KBM-7 (cell line): Measurements from ENCODE around the gene COTL1.

Experiments used
- DNase-seq: peaks from one replicate; pipeline ENCODE4 v3.0.0-alpha.2; 2015
- in situ Hi-C: fragments of 300-500 bp; cut with MboI; formaldehyde crosslinking; loops from 2 replicates; pipeline ENCODE4 v1.14.3; 2020; ENCODE audit warnings: low sequenced_read_pairs, low pct_unique_long_range_greater_than_20kb, mixed read lengths

Gene COTL1, protein sequence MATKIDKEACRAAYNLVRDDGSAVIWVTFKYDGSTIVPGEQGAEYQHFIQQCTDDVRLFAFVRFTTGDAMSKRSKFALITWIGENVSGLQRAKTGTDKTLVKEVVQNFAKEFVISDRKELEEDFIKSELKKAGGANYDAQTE

DNA sequence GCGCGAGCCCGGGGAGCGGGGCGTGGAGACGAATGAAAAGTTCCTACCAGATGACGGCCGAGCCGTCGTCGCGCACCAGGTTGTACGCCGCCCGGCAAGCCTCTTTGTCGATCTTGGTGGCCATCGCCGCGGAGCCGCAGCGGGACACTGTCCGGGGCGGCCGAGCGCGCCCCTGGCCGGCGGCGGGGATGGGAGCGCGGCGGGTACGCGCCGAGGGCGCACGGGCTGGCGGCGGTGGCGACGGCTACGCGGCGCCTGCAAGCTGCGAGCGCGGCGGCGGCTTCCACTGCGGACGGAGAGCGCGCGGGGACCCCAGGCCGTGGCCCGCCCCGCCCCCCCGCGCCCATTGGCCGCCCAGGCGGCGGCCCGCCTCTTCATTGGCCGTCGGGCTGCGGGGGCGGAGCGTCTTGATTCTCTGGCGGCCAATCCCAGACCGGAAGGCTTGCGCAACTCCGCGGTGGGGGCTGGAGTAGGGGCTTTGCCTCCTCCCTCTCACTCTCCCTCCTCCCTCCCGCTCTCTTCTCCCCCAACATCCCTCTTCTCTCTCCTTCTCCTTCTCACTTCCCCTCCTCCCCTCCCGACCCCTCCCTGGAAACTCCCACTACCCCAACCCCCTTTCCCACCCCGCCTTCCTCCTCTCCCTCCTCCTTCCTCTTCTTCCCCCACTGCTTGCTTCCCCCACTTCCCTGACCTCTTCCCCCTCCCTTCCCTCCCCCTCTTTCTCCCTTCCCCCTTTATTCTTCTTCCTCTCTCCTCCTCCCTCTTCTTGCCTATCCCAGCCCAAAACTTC, at the start of gene COTL1:
TSS of gene COTL1 (minus strand) at position 288 of the 790 bp plus-strand sequence. CDS start at position 124, 164 bp downstream.
- DNase-seq, result peak; percentile 97
- in situ Hi-C loops, result loop anchor here (10.0 kb wide), 1 partner anchor 103 kb away; no protein-coding TSS in a partner anchor

DNA sequence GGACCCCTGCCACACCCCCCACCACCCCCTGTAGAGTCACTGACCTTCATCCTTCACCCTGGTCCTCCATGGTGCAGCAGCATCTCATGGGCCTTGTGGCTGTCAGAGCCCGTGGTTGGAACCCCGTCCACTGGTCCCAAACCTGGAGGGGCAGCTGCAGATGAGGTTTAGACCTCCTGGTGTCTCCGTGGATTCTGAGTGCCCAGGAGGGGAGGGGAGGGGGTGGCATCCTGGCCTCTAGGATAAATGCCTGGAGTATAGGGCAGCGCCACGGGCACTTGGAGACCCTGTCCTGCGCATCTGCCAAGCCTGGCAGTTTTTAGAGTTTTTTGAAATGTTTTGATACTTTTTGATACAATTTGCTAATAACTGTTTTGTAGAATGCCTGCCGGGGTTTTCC, 48.0 kb upstream of the COTL1 start:
- in situ Hi-C loops, result no loop called here
- DNase-seq, result no peak

DNA sequence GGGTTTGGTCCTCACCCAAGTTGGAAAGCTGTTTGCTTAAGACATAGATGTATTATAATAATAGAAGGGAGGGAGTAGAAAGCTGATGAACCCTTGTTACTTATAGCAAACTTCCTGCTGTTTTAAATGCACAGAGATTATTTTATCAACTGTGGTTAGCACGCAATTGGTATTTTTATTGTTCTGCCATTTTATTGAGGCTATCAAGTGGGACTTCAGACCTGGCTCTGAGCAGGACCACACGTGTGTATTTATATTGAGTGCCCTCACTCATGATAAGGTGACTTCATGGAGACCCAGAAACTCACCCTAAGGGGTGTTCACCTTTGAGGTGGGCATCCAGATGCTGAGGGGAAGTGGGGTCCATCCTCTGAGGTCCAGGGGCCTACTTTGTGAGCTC, 47.5 kb upstream of the COTL1 start:
- in situ Hi-C loops, result no loop called here
- no peak for DNase-seq

DNA sequence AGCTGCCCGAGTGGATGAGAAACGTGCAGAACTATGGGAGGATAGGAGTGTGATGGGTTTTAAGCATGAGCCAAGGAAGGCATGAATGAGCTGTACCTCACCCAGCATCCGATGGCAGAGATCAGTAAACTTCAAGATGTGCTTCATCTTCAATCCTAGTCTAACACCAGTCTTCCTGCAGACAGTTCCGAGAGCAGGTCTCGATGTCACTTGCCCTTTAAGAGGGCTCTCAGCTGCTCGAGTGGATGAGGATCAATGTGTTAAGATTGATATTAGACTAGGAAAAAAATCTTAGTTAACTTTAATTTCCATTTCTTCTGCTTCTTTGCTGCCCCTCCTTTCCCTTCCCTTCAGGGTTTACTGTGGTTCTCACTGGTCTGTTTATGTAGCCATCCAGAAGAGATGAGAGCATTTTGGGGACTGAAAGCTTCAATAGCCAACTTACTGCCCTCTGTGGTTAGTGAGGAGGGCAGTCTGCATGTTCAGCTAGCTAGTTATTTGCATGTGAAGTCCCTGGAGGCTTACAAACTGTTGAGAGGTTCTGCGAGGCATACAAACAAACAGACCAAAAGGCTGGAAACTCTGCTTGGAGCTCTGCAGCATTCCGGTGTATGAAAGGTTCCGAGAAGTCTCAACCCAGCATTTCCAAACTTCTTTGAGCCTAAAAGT, 45.7 kb upstream of the COTL1 start:
- in situ Hi-C loops, result no loop called here
- no peak for DNase-seq

DNA sequence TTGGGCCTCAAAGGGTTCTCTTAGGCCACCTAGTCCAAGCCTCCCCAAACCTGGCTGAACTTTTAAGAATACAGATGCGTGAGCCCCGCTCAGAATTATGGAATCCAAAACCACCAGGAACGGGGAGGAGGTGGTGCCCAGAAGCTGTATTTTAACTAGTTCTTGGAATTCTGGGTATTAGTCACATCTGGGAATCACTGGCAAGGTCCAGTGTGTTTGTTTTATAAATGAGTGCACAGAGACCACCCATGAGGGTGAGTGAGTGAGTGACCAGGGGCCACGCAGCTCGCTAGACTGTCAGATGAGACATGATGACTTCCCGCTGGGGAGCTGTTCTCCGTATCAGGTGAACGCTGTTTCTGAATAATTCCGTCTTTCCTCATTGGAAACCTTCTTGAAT, 44.6 kb upstream of the COTL1 start:
- in situ Hi-C loops, result no loop called here
- no peak for DNase-seq

DNA sequence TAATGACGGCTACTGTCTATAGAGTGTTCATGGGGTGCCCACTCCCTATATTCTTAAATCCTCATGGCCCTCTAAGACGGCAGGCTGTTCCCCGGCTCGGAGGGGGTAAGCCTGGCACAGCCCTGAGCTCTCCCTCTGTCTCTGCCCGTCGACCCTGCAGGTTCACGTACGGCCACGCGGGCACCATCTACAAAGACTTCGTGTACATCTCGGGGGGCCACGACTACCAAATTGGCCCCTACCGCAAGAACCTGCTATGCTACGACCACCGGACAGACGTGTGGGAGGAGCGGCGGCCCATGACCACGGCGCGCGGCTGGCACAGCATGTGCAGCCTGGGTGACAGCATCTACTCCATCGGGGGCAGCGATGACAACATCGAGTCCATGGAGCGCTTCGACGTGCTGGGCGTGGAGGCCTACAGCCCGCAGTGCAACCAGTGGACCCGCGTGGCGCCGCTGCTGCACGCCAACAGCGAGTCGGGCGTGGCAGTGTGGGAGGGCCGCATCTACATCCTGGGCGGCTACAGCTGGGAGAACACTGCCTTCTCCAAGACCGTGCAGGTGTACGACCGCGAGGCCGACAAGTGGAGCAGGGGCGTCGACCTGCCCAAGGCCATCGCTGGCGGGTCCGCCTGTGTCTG, 43.7 kb upstream of the COTL1 start:
- in situ Hi-C loops, result no loop called here
- no peak for DNase-seq

DNA sequence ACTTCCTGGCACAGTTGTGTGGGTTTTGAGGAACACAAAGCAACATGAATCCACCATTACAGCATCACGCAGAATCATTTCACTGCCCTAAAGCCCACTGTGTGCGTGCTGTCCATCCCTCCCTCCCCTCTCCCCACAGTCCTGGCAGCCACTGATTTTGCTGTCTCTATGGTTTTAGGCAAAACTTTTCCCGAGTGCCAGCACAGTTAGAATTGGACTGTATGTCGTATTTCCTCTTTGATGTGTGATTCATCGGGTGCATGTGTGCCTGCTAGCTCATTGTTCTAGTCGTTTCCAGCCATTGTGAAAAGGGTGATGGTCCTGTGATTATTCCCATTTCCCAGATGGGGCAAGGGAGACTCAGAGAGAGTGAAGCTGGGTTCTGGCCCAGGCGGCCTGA, 43.1 kb upstream of the COTL1 start:
- no peak for DNase-seq
- in situ Hi-C loops, result no loop called here

DNA sequence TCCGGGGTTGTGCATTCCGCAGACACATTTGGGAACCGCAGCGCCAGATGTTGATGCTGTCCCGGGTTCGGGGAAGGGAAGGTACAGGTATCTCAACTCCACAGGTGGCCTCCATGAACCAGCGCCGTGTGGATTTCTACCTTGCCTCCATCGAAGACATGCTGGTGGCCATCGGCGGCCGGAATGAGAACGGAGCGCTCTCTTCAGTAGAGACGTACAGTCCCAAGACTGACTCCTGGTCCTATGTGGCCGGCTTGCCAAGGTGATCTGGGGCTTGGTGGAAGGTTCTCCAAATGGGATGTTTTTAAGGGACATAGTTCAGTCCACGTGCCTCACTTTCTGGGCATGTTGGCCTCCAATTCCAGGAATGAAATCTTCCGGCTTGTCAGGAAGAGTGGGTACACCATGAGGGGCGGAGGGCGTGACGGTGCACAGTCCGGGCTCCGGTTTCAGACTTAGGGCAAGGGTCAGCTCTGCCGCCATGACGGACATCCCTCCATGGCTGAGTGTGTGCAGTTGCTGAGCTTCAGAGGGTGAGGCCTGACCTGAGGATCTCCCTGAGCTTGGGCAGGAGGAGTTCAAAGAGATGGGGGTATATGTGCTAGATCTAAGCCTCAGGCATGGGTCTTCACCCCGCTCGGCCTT, 41.9 kb upstream of the COTL1 start:
- in situ Hi-C loops, result no loop called here
- DNase-seq, result no peak

DNA sequence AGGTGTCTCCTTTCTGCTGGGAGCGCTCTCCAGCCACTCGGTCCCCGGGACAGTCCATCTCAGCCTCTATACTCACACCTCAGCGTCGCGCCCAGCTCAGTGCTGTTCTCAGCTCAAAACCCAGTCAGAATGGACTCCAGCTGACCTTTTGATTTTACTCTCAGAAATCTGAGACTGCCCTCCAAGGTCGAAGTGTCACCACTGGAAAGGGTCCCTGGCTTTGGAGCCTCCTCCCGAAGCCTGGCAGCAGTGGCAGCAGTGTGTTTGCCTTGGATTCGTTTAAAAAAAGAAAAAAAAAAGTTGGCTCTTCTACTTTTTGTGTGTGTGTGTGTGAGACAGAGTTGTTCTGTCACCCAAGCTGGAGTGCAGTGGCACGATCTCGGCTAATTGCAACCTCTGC, 40.8 kb upstream of the COTL1 start:
- no peak for DNase-seq
- in situ Hi-C loops, result no loop called here

DNA sequence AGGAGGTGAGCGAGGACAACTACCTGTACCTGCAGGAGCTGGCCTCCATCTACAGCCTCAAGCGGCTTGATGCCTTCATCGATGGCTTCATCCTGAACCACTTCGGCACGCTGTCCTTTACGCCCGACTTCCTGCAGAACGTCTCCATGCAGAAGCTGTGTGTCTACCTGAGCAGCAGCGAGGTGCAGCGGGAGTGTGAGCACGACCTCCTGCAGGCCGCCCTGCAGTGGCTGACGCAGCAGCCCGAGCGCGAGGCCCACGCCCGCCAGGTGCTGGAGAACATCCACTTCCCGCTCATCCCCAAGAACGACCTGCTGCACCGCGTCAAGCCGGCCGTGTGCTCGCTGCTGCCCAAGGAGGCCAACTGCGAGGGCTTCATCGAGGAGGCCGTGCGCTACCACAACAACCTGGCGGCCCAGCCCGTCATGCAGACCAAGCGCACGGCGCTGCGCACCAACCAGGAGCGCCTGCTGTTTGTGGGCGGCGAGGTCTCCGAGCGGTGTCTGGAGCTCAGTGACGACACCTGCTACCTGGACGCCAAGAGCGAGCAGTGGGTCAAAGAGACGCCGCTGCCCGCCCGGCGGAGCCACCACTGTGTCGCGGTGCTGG, 39.5 kb upstream of the COTL1 start:
- DNase-seq, result no peak
- in situ Hi-C loops, result no loop called here

DNA sequence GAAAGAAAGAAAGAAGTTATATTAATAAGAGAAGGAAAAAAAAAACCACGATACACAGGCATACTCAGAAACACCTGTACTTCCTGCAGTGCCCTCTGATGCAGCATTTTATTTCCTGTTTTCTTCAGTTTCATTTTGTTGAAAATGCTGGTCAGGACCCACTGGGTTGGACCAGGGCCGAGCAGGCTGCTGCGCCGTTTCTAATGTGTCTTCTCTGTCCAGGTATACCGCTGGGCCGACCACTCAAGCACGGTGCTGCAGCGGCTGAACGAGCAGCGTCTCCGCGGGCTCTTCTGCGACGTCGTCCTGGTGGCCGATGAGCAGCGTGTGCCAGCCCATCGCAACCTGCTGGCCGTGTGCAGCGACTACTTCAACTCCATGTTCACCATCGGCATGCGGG, 38.8 kb upstream of the COTL1 start:
- in situ Hi-C loops, result no loop called here
- DNase-seq, result no peak

DNA sequence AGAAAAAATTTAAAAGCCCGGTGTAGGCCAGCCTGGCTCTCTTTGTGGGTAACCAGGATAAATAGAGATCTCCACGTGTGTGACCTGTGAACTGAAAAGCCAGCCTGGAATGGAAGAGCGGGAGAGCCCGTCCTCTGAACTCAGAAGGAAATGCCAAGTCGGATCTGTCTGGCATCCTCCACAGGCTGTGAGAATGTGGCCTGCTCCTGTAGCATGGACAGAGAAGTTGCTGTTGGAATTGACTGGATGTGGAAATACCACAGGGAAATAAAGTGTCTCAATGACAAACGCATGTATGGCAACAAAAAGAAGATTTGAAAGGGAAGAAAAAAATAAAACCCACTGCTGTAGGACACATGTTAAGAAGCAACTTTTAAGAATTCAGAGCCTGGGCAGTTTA, 37.1 kb upstream of the COTL1 start:
- DNase-seq, result no peak
- in situ Hi-C loops, result no loop called here

DNA sequence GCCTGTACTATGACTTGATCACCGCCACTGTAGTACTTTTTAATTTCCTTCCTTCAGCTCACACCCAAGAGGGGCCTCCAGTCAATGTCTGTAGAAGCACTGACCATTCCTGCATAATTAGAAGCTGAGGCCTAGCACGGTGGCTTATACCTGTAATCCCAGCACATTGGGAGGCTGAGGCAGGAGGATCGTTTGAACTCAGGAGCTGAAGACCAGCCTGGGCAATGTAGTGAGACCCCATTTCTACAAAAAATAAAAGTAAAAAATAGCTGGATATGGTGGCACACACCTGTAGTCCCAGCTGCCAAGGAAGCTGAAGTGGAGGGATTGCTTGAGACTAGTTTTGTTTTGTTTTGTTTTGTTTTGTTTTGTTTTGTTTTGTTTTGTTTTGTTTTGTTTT, 36.4 kb upstream of the COTL1 start:
- in situ Hi-C loops, result no loop called here
- no peak for DNase-seq

DNA sequence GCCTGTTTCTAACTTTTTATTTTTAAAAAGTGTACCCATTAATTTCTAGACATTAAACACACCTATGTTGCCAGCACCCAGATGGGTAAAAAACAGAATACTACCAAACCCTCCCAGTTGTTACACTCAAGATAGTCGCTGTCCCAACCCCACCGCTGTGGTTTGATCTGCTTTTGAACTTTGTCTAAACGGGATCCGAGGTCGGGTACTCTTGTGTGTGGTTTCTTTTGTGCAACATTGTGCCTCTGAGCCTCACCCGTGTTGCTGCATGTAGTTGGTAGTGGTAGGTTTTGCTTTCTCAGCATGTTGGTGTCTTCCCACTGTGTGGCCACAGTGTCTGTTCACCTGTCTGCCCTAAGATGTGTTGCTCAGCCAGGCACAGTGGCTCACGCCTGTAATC, 34.7 kb upstream of the COTL1 start:
- DNase-seq, result no peak
- in situ Hi-C loops, result no loop called here

DNA sequence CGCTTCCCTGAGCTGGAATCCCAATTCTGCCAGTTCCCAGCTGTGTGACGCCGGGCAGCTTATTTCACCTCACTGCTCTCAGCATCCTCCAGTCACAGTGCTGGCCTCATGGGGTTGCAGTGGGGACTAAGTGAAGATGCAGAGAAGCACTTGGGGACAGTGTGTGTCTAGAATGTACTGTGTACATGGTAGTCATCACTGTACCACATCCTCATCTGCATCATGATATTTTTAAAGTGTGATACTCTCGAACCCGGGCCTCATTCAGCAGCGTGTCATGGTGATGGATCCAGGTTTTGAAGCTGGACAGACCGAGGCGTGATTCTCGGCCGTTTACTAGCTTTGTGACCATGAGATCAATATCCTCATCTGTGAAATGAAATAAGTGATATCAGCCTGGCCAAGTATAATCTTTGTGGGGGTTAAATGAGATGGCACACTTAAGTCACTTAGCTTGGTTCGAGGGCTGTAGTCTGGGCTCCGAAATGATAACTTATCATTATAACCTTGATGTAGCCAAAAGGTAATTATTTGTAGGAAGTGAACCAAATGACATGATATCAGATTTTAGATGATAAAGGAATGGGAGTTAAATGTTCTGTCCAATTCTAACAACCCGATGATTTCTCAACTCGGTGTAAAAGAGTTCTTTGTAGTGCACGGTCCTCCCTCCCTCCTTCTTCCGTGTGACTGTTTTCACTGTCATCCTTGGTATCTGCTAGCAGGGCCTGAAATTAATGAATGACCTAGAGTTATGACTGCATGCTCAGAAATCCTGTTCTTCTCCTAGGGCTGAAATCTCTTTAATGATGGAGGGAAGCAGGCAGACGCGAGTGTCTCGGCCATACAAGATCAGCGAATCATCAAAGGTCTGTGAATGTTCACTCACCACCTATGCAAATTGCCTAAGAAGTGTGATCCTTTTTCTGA, 32.4 kb upstream of the COTL1 start:
- in situ Hi-C loops, result no loop called here
- no peak for DNase-seq

DNA sequence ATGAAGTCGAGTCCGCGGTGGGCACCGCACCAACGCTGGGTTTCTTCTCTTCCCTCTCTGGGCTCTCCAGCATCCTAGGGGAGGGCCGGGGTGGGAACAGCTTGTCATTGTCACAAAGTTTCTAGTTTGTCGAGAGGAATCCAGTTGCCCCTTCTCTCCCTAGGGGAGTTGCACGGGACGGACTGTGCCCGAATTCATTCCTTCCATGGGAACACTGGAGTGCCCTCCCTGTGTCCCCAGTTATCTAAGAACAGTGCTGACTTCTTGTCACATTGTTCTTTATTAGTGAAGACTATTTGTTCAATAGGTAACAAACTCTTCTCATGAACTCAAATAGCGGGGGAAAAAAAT, 31.6 kb upstream of the COTL1 start:
- DNase-seq, result no peak
- in situ Hi-C loops, result no loop called here

DNA sequence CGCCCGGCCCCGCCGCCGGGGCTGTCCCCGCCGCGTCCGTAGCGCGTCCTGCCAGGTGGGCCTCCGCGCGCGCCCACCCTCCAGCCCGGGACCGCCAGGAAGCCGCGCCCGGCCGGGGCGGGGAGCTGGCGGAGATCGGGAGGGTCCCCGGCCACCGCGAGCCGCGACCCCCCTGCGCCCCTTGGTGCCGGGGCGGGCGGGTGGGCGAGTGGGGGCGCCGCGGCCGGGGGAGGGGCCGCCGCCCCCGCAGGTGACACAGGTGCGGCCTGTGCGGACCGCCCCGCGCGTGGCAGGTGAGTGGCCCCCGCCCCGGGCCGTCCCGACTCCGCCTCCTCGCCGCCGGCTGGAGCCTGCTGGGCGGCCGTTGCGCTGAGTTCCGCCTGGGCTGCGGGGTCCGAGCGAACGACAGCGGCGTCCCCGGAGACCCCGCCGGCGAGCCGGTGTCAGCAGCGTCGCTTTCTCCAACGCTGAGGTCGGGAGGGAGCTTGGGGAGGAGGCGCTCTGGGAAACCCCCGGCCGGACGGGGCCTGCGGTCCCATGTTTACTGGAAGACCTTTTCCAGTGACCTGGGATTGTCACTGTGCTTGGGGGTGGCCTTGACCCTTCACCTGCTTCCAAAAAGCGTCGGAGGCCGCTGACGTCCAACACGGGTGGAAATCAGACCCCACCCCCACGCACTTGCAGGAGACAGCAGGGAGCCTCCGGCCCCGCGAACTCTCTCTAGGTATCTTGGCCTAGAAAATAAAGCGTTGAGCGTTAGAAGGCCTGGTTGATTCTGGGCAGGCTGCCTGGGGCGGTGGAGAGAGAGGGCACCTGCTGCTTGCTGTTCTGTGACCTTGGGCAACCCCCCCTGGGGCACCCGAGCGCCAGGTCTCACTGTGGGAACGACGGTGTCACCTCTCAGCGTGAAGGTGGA, 31.0 kb upstream of the COTL1 start:
- DNase-seq, result no peak
- in situ Hi-C loops, result no loop called here
